Measurements from ENCODE around the gene KIF26A.

KIF26A gene

GRCh38 chr14:104230119-104230815 is 91.9 kb downstream of the KIF26A start:
- no peak overlapping the region for H3K27ac ChIP-seq (ENCODE audit: low read depth, low read length)
- no peak for DNase-seq
- H3K4me1 ChIP-seq (ENCODE audit: control insufficient read depth, low read depth, low read length) = no peaks in the 10 kb centered on the region
- H3K4me2 ChIP-seq (ENCODE audit: low read length) = no peak overlapping the region
- no peak overlapping the region for H2BK120ac ChIP-seq (ENCODE audit: low read depth, low read length)
- no peak overlapping the region for H3K4ac ChIP-seq (ENCODE audit: low read depth, low read length)
- WGBS (ENCODE audit: extremely low coverage, insufficient coverage, low lambda C conversion rate) = no CpG with 5 or more reads among the region's 19 CpGs
- H3K18ac ChIP-seq (ENCODE audit: low read length) = no peak overlapping the region
- H3K79me2 ChIP-seq (ENCODE audit: control insufficient read depth, insufficient read depth, low read length) = no peaks in the 10 kb centered on the region
- H3K4me3 ChIP-seq (ENCODE audit: low read length) = no peak overlapping the region
- no peak overlapping the region for H3K23ac ChIP-seq (ENCODE audit: low read length)
- no peak overlapping the region for H2BK5ac ChIP-seq (ENCODE audit: low read length)
- H2BK15ac ChIP-seq (replicated peaks; ENCODE audit: low read depth) = no peak overlapping the region
- H3K36me3 ChIP-seq (ENCODE audit: control insufficient read depth, insufficient read depth, low read length) = no peaks in the 10 kb centered on the region
- no peak overlapping the region for H2AK5ac ChIP-seq (ENCODE audit: low read length)
- no peaks in the 10 kb centered on the region for H3K27me3 ChIP-seq (ENCODE audit: insufficient read depth, low read length, poor library complexity)
- no peak overlapping the region for H3K56ac ChIP-seq (ENCODE audit: low read length)
- H4K8ac ChIP-seq (ENCODE audit: low read depth, low read length) = no peak overlapping the region
- H4K5ac ChIP-seq (ENCODE audit: low read length) = no peak overlapping the region
- H3K9ac ChIP-seq (ENCODE audit: low read length) = no peak overlapping the region
- H3K79me1 ChIP-seq (ENCODE audit: low read length) = no peaks in the 10 kb centered on the region

Small RNA genes lying within 50 kb of the gene (small RNA-seq; reads per million reads assigned to genes)
- gene MIR203A (ENCODE audit: insufficient read depth) = 176 reads per million, percentile 97 among the genes with 10 or more reads in this experiment
